KOPT-K1 (cell line): ENCODE measurements around the gene PSMA3.
"Not testable (repeated sequence)": the region's sequence is repeated elsewhere in the genome, so short reads cannot be mapped to it uniquely, and the experiment has no call there.

Experiments used
- H3K27ac ChIP-seq: fragments of 200-600 bp; sonication (generic); 2 replicates; pipeline ENCODE4 v1.5.1; 2016; ENCODE audit warnings: antibody characterized with exemption, mild to moderate bottlenecking, low read depth, low read length; ENCODE audit not compliant: poor library complexity, severe bottlenecking
- H3K36me3 ChIP-seq: fragments of 200-600 bp; sonication (generic); 2 replicates; pipeline ENCODE4 v1.5.1; 2017; ENCODE audit warnings: antibody characterized with exemption, mild to moderate bottlenecking, low read length, moderate library complexity; ENCODE audit not compliant: insufficient read depth
- H3K9me3 ChIP-seq: fragments of 200-600 bp; sonication (generic); 2 replicates; pipeline ENCODE4 v1.5.1; 2017; ENCODE audit warnings: antibody characterized with exemption, low read length, mild to moderate bottlenecking; ENCODE audit not compliant: insufficient read depth, poor library complexity, severe bottlenecking

Gene PSMA3

GRCh38 chr14:58243790-58244555 lies 670 bp upstream of the PSMA3 start:
- peak overlapping the region; percentile 92 for H3K27ac ChIP-seq
- peaks cover 21% of the 10 kb centered on the region for H3K36me3 ChIP-seq
- no peaks in the 10 kb centered on the region for H3K9me3 ChIP-seq

- Histone ChIP-seq H3K27ac (peak overlapping the region; percentile 92), H3K36me3 (peaks cover 35% of the 10 kb centered on the region), H3K9me3 (no peaks in the 10 kb centered on the region)
Measured at GRCh38 chr14:58245562-58245961, 919 bp downstream of the PSMA3 start.

GRCh38 chr14:58249611-58250010 lies 5.0 kb downstream of the PSMA3 start:
- H3K36me3 ChIP-seq = peaks cover 73% of the 10 kb centered on the region
- no peaks in the 10 kb centered on the region for H3K9me3 ChIP-seq
- H3K27ac ChIP-seq = no peak overlapping the region

GRCh38 chr14:58258156-58258555 lies 13.5 kb downstream of the PSMA3 start:
- Histone ChIP-seq H3K27ac (no peak overlapping the region), H3K36me3 (peaks cover 100% of the 10 kb centered on the region), H3K9me3 (no peaks in the 10 kb centered on the region)

GRCh38 chr14:58262005-58262404 lies 17.4 kb downstream of the PSMA3 start:
- H3K9me3 ChIP-seq, H3K27ac ChIP-seq: not testable (repeated sequence)
- peaks cover 100% of the 10 kb centered on the region for H3K36me3 ChIP-seq

- no peaks in the 10 kb centered on the region for H3K9me3 ChIP-seq
- H3K36me3 ChIP-seq = peaks cover 100% of the 10 kb centered on the region
- H3K27ac ChIP-seq = no peak overlapping the region
Measured at GRCh38 chr14:58265401-58265800, 20.8 kb downstream of the PSMA3 start.

- peaks cover 93% of the 10 kb centered on the region for H3K36me3 ChIP-seq
- H3K9me3 ChIP-seq = no peaks in the 10 kb centered on the region
- no peak overlapping the region for H3K27ac ChIP-seq
Measured at GRCh38 chr14:58270628-58271027, 26.0 kb downstream of the PSMA3 start.

- Histone ChIP-seq H3K36me3 (peaks cover 83% of the 10 kb centered on the region), H3K27ac (no peak overlapping the region), H3K9me3 (no peaks in the 10 kb centered on the region)
Measured at GRCh38 chr14:58272588-58273372, 28.1 kb downstream of the PSMA3 start.

- Histone ChIP-seq H3K36me3 (peaks cover 83% of the 10 kb centered on the region), H3K27ac (peak overlapping the region; percentile 55)
Measured at GRCh38 chr14:58274881-58275280, 30.2 kb downstream of the PSMA3 start.

GRCh38 chr14:58275527-58276190 lies 31.0 kb downstream of the PSMA3 start:
- peaks cover 83% of the 10 kb centered on the region for H3K36me3 ChIP-seq
- H3K9me3 ChIP-seq = no peaks in the 10 kb centered on the region
- peak overlapping the region; percentile 55 for H3K27ac ChIP-seq

More at GRCh38 chr14:58274881-58275280, 30.2 kb downstream of the PSMA3 start:
- no peaks in the 10 kb centered on the region for H3K9me3 ChIP-seq

GRCh38 chr14:58276208-58276607 lies 31.6 kb downstream of the PSMA3 start:
- H3K9me3 ChIP-seq = no peaks in the 10 kb centered on the region
- H3K36me3 ChIP-seq = peaks cover 83% of the 10 kb centered on the region
- H3K27ac ChIP-seq = peak overlapping the region; percentile 55

GRCh38 chr14:58278177-58278576 lies 33.5 kb downstream of the PSMA3 start:
- H3K27ac ChIP-seq = no peak overlapping the region
- no peaks in the 10 kb centered on the region for H3K9me3 ChIP-seq
- peaks cover 83% of the 10 kb centered on the region for H3K36me3 ChIP-seq

- Histone ChIP-seq H3K9me3 (no peaks in the 10 kb centered on the region), H3K36me3 (peaks cover 96% of the 10 kb centered on the region), H3K27ac (no peak overlapping the region)
Measured at GRCh38 chr14:58280954-58281787, 36.5 kb downstream of the PSMA3 start.

GRCh38 chr14:58281969-58282368 lies 37.3 kb downstream of the PSMA3 start:
- Histone ChIP-seq H3K36me3 (peaks cover 99% of the 10 kb centered on the region), H3K9me3 (no peaks in the 10 kb centered on the region), H3K27ac (no peak overlapping the region)
